ENCODE data around the gene ACSF3. TPM values are rescaled to one million over a fixed set of nuclear protein-coding genes. Genes with fewer than 3 reads are reported as not detected.
"Not testable (repeated sequence)": the region's sequence is repeated elsewhere in the genome, so short reads cannot be mapped to it uniquely, and the experiment has no call there.

The ACSF3 gene
- total RNA-seq, 2 experiments from 2014 or later, result 39.7 to 41.7 TPM

- DNase-seq (peak; percentile 43), ATAC-seq (peak; percentile 61)
- Mint-ChIP-seq H3K27ac (no peak overlapping the region), H3K4me3 (no peak overlapping the region), H3K9me3 (ENCODE audit: low read depth) (no peaks in the 10 kb centered on the region), H3K27me3 (no peaks in the 10 kb centered on the region), H3K4me1 (no peaks in the 10 kb centered on the region), H3K36me3 (ENCODE audit: low read depth) (no peaks in the 10 kb centered on the region)
- CTCF ChIA-PET, result no interaction called here
- intact Hi-C loops (cut with DNase I, micrococcal nuclease), result no loop called here
- POLR2A ChIA-PET, result no interaction called here
Observed at GRCh38 chr16:89060207-89060794, 33.4 kb upstream of the ACSF3 start.

DNA sequence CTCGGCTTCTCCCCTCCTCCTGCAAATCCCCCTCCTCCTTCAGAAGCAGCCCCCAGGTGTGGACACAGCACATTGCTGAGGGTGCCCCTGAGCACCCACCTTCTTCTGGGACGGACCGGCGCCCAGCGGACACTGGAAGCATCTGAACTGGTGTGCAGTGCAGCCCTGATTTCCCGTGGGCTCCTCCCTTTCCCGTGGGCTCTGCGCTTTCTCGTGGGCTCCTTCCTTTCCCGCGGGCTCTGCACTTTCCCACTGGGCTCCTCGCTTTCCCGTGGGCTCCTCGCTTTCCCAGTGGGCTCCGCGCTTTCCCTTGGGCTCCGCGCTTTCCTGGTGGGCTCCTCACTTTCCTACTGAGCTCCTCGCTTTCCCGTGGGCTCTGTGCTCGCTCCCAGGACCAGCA, 32.6 kb upstream of the ACSF3 start:
- intact Hi-C loops (cut with DNase I, micrococcal nuclease), result no loop called here
- Mint-ChIP-seq H3K4me1 (no peaks in the 10 kb centered on the region), H3K36me3 (ENCODE audit: low read depth) (no peaks in the 10 kb centered on the region), H3K4me3 (no peak overlapping the region), H3K27me3 (no peaks in the 10 kb centered on the region), H3K27ac (no peak overlapping the region), H3K9me3 (ENCODE audit: low read depth) (no peaks in the 10 kb centered on the region)
- DNase-seq (no peak), ATAC-seq (no peak)
- POLR2A ChIA-PET, result no interaction called here
- CTCF ChIA-PET, result no interaction called here

DNA sequence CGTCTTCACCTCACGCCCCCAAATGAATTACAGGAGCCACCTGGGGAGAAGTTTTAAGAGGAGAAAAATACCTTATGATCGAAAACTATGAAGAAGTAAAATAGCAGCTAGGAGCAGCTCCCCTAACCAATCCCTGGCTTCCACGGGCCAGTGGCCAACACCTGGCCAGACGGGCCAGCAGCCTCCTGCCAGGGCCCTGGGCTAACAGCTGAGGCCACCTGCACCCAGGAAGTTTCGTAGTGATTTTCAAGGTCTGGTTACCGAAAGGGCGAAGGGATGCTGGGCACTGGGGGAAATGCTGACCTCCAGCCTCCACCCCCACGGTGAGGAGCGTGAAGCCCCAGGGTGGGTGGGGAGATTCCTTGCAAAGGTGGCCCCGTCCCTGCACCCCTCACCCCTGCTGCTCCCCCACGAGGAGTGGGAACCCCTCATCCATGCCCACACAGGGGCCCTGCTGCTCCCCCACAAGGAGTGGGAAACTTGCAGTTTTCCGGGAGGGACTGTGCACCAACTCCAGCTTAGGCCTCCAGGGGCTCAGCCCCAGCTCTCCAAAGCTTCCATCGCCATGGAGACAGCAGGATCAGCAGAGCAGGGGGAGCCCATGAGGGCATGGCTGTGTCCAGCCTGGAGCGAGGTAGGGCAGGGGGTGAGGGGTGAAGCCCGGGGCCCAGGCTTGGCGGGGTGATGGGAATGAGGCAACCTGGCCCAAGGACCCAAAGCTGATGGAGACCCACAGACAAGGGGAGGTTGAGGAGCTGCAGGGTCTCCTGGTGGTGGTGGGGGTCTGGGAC, 31.9 kb upstream of the ACSF3 start:
- intact Hi-C loops (cut with DNase I, micrococcal nuclease), result no loop called here
- Mint-ChIP-seq H3K9me3 (ENCODE audit: low read depth) (no peaks in the 10 kb centered on the region), H3K27ac (no peak overlapping the region), H3K4me3 (no peak overlapping the region), H3K27me3 (no peaks in the 10 kb centered on the region), H3K4me1 (no peaks in the 10 kb centered on the region), H3K36me3 (ENCODE audit: low read depth) (no peaks in the 10 kb centered on the region)
- POLR2A ChIA-PET, result no interaction called here
- CTCF ChIA-PET, result no interaction called here
- ATAC-seq (no peak), DNase-seq (no peak)

DNA sequence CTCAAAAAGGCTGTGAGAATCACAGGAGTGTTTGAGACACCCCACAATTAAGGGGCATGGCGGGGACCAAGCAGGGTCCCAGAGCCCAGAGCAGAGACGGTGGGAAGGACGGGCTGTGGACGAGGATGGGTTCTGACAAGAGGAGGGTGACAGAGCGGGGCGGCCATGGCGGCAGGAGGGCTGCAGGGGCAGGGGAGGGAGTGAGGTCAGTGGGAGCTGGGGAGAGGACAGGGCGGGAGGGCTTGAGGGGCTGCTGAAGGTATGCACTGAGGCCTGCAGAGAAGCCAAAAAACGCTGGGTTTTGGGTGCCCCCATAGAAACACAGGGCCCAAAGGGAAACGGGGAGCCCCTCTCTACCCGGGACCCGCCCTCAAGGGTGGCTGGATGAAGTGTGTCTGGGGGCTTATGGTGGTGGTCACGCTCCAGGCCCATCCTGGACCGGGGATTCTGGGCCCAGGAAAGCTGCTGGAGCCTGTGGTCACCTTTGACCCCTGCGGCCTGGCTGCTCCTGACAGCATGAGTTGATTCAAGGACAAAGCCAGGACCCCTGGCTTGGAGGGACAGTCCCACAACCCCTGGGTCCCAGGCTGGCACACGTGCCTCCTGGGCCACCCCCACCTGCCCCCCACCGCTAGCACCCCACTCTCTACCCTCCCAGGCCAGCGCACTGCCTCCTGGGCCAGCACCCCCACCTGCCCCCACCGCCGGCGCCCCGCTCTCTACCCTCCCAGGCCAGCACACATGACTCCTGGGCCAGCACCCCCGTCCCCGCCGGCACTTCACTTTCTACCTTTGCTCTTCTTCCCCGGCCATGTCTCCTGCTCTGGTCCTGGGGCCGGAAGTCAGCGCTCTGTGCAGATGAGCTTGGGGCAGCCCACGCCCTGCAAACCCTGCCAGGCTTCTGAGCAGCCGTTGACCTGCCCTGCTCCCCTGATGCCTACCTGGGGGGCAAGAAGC, 31.0 kb upstream of the ACSF3 start:
- CTCF ChIA-PET, result no interaction called here
- no peak overlapping the region for H3K4me3 Mint-ChIP-seq
- no peak overlapping the region for H3K27ac Mint-ChIP-seq
- no peaks in the 10 kb centered on the region for H3K4me1 Mint-ChIP-seq
- POLR2A ChIA-PET, result no interaction called here
- H3K27me3 Mint-ChIP-seq, result no peaks in the 10 kb centered on the region
- no peaks in the 10 kb centered on the region for H3K9me3 Mint-ChIP-seq (ENCODE audit: low read depth)
- no peaks in the 10 kb centered on the region for H3K36me3 Mint-ChIP-seq (ENCODE audit: low read depth)
- ATAC-seq (no peak), DNase-seq (no peak)
- intact Hi-C loops (cut with DNase I, micrococcal nuclease), result no loop called here

GRCh38 chr16:89063768-89064320, 29.8 kb upstream of the ACSF3 start:
- intact Hi-C loops (cut with DNase I, micrococcal nuclease), result no loop called here
- no peak for ATAC-seq
- POLR2A ChIA-PET, result no interaction called here

DNA sequence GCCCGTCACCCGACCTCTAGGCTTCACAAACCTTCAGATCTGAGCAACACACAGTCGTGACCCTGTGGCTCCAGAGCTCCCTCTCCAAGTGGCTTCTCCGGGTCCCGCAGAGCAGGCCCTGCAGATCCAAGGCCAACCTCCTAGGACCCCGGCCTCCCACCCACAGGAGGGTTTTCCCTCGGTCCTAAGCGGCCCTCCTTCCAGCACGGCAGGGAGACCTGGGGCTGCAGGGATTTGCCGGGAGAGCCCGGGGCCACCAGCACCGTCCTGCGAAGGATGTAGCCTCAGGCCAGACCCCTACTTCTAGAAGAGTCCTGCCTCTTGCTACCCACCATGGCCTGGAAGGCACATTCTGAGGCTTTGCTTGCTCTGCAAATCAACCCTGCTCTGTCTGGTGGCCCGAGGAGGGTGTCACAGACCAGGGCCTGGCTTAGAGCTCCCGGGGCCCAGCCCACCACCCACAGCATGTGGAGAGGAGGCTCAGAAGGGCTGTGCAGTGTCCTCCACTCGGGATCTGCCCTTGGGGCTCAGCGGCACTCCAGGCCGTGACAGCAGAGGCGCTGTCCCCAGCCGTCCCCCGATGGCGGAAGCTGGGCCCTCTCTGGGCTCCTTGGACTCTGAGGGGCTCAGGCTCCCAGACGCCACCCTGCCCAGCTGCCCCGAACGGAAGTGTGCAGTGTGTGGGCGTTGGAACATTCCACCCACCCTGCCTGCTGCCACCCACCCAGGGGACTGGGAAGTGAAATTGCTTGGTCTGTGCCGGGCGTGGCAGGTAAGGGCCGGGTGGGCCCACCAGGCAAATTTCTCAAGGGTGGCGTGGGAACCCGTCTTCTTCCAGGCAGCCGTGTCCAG, 28.8 kb upstream of the ACSF3 start:
- Mint-ChIP-seq H3K27me3 (no peaks in the 10 kb centered on the region), H3K9me3 (ENCODE audit: low read depth) (no peaks in the 10 kb centered on the region), H3K36me3 (ENCODE audit: low read depth) (no peaks in the 10 kb centered on the region), H3K4me3 (no peak overlapping the region), H3K27ac (no peak overlapping the region), H3K4me1 (no peaks in the 10 kb centered on the region)
- ChIA-PET CTCF (no interaction called here), POLR2A (no interaction called here)
- intact Hi-C loops (cut with DNase I, micrococcal nuclease), result no loop called here
- DNase-seq (no peak), ATAC-seq (no peak)

More at GRCh38 chr16:89063768-89064320, 29.8 kb upstream of the ACSF3 start:
- no peaks in the 10 kb centered on the region for H3K9me3 Mint-ChIP-seq (ENCODE audit: low read depth)
- no peak for DNase-seq
- H3K27ac Mint-ChIP-seq, result no peak overlapping the region
- no peak overlapping the region for H3K4me3 Mint-ChIP-seq
- CTCF ChIA-PET, result no interaction called here
- no peaks in the 10 kb centered on the region for H3K4me1 Mint-ChIP-seq
- H3K36me3 Mint-ChIP-seq (ENCODE audit: low read depth), result no peaks in the 10 kb centered on the region
- no peaks in the 10 kb centered on the region for H3K27me3 Mint-ChIP-seq

DNA sequence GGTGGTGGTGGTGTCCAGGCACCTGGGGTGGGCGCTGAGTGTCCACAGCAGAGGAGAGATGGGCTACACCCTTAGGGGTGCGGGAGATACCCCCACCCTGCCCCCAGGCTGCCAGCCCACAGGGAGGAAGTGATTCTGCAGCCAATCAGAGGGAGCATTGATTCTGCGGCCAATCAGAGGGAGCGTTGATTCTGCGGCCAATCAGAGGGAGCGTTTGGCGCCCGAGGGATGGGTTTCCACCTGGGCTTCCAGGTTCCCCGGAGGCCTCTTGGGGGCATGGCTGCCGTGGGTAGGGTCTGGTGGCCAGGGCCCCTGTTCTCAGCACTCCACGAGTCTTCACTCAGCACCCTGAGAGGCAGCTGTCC, 28.2 kb upstream of the ACSF3 start:
- intact Hi-C loops (cut with DNase I, micrococcal nuclease), result no loop called here
- ChIA-PET POLR2A (no interaction called here), CTCF (no interaction called here)
- H3K27ac Mint-ChIP-seq, result no peak overlapping the region
- DNase-seq (no peak), ATAC-seq (no peak)
- no peaks in the 10 kb centered on the region for H3K27me3 Mint-ChIP-seq
- H3K9me3 Mint-ChIP-seq (ENCODE audit: low read depth), result no peaks in the 10 kb centered on the region
- no peaks in the 10 kb centered on the region for H3K36me3 Mint-ChIP-seq (ENCODE audit: low read depth)
- H3K4me3 Mint-ChIP-seq, result no peak overlapping the region
- H3K4me1 Mint-ChIP-seq, result no peaks in the 10 kb centered on the region

DNA sequence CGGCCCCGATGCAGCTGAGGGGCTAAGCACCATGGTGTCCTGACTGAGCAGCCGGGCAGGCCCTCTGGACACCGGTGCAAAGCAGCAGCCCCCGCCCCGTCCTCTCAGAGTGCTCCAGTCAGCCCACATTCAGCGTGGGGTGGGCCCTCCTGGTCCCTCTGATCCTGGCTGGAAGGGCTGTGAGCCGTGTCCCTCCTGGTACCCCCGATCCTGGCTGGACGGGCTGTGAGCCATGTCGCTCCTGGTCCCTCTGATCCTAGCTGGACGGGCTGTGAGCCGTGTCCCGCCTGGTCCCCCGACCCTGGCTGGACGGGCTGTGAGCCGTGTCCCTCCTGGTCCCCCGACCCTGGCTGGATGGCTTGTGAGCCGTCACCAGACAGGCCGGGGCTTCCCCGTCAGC, 26.9 kb upstream of the ACSF3 start:
- no peak overlapping the region for H3K4me3 Mint-ChIP-seq
- no peaks in the 10 kb centered on the region for H3K4me1 Mint-ChIP-seq
- H3K36me3 Mint-ChIP-seq (ENCODE audit: low read depth), result no peaks in the 10 kb centered on the region
- ChIA-PET POLR2A (no interaction called here), CTCF (no interaction called here)
- H3K9me3 Mint-ChIP-seq (ENCODE audit: low read depth), result no peaks in the 10 kb centered on the region
- ATAC-seq (no peak), DNase-seq (no peak)
- no peak overlapping the region for H3K27ac Mint-ChIP-seq
- intact Hi-C loops (cut with DNase I, micrococcal nuclease), result no loop called here
- no peaks in the 10 kb centered on the region for H3K27me3 Mint-ChIP-seq

- ATAC-seq (no peak), DNase-seq (no peak)
- Mint-ChIP-seq H3K4me1 (no peaks in the 10 kb centered on the region), H3K27ac (no peak overlapping the region), H3K36me3 (ENCODE audit: low read depth) (no peaks in the 10 kb centered on the region), H3K4me3 (no peak overlapping the region), H3K9me3 (ENCODE audit: low read depth) (no peaks in the 10 kb centered on the region), H3K27me3 (no peaks in the 10 kb centered on the region)
- ChIA-PET POLR2A (no interaction called here), CTCF (interaction anchor here (0.5 kb wide), 1 partner anchor 231 kb away, joined by 5 read pairs; no protein-coding TSS in a partner anchor)
- intact Hi-C loops (cut with DNase I, micrococcal nuclease), result no loop called here
Observed at GRCh38 chr16:89067677-89068443, 25.8 kb upstream of the ACSF3 start.

DNA sequence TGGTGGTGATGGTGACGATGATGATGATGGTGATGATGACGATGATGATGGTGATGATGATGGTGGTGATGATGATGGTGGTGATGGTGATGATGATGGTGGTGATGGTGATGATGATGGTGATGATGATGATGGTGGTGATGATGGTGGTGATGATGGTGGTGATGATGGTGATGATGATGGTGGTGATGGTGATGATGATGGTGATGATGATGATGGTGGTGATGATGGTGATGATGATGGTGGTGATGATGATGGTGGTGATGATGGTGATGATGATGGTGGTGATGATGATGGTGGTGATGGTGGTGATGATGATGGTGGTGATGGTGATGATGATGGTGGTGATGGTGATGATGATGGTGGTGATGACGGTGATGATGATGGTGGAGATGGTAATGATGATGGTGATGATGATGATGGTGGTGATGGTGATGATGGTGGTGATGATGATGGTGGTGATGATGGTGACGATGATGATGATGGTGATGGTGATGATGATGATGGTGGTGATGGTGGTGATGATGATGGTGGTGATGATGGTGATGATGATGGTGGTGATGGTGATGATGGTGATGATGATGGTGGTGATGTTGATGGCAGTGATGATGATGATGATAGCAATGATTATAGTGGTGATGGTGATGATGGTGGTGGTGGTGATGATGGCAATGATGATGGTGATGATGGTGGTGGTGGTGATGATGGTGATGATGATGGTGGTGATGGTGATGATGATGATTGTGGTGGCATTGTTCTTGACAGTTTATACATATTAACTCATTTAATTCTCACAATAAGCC, 24.6 kb upstream of the ACSF3 start:
- H3K4me3 Mint-ChIP-seq; H3K4me1 Mint-ChIP-seq; POLR2A ChIA-PET; H3K27me3 Mint-ChIP-seq; DNase-seq; ATAC-seq; H3K27ac Mint-ChIP-seq; H3K36me3 Mint-ChIP-seq (ENCODE audit: low read depth); intact Hi-C loops (cut with DNase I, micrococcal nuclease); H3K9me3 Mint-ChIP-seq (ENCODE audit: low read depth): not testable (repeated sequence)
- CTCF ChIA-PET, result interaction anchor here (0.5 kb wide), 1 partner anchor 232 kb away, joined by 5 read pairs; no protein-coding TSS in a partner anchor

All from activated CD4-positive, alpha-beta T cell treated with anti-CD3 and anti-CD28 coated beads for 36 hours (primary cell).